Right forelimb (tissue), 1 donor: ENCODE data around the gene DLEC1.
A peak's percentile ranks its signal among the peaks of the same experiment; 100 is the strongest.

Experiments
- DNase-seq: peaks from one replicate; pipeline ENCODE4 v3.0.0-alpha.2; 2018

Gene DLEC1

DNA sequence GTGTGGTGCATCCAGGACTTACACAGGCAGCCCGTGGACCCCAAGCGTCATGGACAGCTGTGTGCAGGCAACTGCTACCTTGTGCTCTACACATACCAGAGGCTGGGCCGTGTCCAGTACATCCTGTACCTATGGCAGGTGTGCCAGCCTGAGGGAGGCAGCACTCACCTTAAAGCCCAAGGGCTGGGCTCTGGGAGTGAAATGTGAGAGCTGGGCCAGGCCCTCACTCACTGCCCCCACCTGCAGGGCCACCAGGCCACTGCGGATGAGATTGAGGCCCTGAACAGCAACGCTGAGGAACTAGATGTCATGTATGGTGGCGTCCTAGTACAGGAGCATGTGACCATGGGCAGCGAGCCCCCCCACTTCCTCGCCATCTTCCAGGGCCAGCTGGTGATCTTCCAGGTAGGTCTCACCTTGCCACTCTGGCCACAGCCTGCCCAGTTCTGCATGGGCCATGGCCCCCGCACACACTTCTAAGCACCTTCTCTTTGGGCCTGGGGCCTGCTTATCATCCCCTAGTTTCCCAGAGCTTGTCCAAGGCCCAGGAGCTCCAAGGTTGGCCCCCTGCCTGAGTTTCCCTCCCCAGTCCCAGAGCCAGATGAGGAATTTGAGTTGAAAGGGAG lies 37.4 kb upstream of the DLEC1 start:
- DNase-seq = peak; percentile 44

DNA sequence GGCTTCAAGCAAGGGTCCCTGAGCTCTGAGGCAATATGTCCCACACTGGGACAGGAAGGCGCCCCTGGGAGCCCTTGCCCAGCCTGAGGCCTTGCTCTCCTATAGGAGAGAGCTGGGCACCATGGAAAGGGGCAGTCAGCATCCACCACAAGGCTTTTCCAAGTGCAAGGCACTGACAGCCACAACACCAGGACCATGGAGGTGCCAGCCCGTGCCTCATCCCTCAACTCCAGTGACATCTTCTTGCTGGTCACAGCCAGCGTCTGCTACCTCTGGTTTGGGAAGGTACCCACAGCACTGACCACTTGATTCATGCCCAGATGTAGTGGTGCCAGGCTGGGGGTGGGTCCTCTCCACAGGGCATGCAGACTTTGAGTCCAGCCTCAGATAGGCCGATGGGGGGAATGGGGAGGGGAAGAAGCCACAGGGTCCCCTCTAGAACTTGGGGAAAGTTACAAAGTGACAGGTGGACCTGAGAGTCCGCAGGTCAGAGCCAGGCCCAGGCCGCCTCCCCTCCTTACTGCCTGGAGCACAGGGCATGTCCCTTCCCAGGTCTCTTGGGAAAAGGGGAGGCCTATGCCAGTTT lies 36.6 kb upstream of the DLEC1 start:
- peak; percentile 38 for DNase-seq

DNA sequence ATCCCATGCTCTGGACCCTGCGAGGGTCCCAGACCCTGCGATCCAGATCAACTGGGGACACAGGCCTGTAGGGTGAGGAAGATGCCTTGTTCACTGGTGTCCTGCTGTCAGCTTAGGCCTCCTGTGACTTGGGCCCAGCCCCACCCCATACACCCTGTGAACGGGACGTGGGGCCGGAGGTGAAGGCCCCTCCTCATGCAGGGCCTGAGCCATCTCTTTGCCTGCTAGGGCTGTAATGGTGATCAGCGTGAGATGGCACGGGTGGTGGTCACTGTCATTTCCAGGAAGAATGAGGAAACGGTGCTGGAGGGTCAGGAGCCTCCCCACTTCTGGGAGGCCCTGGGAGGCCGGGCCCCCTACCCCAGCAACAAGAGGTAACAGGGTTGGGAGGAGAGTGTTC lies 36.1 kb upstream of the DLEC1 start:
- DNase-seq = no peak

DNA sequence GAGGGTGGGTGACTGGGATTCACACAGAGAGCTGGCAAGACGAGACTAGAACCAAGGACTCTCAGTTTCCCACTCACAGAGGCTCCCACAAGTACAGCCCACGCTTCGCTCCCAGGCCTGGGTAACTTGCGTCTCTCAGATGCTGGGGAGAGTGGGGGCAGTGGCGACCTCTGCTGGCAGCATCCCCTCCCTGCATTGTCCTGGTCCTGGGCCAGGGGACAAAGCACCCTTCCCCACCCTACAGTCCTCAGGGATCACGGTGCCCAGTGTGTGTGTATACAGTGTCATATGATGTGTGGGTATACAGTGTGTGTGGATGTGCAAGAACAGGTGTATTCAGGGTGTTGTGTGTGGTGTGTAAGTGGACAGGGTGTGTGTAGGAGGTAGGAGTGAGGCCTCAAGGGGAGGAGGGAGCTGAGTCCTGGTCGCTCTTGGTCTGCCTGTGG lies 35.6 kb upstream of the DLEC1 start:
- DNase-seq = peak; percentile 80

DNA sequence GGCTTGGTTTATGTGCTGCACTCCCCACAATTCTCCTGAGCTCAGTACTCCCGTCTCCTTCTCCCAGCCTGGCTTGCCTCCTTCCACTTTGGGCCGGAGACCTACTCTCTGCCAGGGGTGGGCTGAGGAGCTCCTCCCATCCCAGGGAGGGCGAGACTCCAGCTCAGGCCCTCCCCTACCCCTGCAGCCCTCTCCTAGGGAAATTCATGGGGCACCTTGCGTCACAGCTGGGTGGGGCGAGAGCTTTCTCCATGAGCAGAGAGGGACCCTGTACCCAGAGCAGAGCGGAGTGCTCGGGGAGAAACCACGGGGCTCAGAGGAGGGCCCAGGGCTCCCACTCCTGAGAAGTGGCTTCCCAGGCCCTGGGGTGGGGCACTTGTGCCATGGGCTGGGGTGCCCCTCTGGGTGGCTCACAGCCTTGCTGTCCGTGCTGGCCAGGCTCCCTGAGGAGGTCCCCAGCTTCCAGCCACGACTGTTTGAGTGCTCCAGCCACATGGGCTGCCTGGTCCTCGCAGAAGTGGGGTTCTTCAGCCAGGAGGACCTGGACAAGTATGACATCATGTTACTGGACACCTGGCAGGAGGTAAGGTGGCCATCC lies 35.1 kb upstream of the DLEC1 start:
- no peak for DNase-seq

DNA sequence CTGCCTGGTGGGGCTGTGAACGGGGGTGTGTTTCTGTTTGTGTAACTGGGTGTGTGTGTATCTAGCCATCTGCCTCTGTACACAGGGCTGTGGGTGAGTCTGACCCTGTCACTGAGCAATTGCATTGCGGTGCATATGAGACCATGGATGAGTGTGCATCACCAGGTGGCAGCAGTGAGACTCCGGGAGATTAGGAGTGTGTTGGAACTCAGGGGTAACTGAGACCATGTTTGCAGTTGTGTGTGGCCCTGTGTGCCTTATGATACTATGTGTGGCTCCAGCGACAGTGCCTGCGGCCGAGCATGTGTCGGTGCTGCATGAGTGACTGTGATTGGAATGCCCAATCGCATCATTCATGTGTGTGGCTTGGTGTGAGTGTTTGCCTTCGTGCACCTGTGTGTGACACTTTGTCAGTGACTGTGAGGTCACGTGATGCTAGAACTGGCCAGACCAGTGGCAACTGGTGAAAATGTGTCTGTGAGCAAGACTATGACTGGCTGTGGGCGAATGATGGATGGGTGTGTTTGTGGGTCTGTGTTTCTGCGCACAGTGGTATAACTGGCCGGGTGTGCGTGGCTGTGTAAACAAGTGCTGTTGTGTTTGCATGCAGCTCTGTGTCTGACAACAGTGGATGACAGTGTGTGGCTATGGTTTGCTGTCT lies 34.5 kb upstream of the DLEC1 start:
- DNase-seq = no peak

DNA sequence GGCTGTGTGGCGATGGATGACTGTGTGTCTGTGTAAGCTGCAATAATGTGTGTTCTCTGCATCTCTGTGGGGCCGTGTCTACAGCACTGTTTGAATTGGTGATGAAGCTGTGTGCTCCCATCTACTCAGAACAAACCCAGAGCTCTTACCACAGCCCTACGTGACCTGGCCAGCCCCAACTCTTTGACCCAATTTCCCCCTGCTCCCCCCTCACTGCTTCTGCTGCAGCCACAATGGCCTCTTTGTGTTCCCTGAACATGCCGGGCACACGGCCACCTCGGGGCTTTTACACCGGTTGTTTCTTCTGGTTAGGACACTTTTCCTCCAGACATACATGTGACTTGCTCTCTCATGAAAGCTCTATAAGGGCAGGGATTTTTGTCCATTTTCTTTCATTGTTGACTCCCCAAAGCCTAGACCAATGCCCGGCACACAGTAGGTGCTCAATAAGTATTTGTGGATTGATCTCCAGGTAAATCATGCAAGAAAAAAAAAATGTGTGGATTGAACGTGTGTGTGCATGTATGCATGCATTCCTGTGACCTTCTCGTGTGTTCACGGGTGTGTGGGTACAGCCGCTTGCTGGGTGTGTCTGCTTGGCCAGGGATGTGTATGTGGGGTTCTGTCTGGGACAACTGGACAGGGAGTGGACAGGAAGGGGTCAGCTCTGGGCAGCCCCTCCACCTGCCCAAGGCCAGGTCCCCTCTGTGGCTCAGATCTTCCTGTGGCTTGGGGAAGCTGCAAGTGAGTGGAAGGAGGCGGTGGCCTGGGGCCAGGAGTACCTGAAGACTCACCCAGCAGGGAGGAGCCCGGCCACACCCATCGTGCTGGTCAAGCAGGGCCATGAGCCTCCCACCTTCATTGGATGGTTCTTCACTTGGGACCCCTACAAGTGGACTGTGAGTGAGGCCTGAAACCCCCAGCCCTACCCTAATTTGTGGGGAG lies 33.7 kb upstream of the DLEC1 start:
- no peak for DNase-seq

DNA sequence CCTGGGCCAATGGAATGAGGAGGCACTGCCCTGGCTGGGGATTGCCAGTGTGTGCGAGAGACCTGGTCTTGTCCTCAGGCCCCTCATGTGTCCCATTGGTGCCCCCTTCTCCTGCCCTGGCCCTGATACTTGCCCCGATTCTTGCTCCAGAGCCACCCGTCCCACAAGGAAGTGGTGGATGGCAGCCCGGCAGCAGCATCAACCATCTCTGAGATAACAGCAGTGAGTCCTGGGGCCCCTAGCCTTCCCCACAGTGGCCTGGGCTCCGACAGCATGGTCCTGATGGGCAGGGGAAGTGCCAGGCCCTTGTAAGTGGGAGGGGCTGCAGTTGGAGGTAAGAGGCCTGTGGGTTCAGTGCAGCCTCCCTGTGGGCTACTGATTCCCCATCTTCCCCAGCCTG lies 33.0 kb upstream of the DLEC1 start:
- DNase-seq = no peak

DNA sequence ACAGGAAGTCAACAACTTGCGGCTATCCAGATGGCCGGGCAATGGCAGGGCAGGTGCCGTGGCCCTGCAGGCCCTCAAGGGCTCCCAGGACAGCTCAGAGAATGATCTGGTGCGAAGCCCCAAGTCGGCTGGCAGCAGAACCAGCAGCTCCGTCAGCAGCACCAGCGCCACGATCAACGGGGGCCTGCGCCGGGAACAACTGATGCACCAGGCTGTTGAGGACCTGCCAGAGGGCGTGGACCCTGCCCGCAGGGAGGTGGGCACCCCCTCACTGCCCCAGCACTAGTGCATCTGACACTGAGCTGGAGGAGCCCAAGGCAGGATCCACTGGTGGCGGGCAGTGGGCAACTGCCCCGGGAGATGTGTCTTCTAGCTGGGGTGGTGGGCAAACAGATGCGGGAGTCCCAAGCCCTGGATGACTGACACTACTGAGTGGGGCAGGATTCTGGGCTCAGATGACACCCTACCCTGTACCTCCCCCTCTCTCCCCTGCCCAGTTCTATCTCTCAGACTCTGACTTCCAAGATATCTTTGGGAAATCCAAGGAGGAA lies 32.5 kb upstream of the DLEC1 start:
- DNase-seq = no peak

DNA sequence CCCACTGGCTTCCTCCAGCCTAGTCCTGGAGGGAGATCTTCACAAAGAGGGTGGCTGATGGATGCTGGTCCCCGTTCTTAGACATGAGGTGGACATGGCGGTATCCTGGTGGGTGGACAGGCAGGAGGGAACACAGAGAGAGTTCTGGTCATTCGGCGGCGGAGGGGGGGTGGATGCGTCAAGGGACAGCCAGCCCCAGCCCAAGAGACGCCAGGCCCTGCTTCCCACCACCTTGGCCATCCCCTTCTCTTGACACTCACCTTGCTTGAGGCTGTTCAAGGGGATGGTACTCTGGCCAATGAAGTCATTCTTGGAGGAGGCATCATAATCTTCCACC lies 31.3 kb upstream of the DLEC1 start:
- DNase-seq = no peak

DNA sequence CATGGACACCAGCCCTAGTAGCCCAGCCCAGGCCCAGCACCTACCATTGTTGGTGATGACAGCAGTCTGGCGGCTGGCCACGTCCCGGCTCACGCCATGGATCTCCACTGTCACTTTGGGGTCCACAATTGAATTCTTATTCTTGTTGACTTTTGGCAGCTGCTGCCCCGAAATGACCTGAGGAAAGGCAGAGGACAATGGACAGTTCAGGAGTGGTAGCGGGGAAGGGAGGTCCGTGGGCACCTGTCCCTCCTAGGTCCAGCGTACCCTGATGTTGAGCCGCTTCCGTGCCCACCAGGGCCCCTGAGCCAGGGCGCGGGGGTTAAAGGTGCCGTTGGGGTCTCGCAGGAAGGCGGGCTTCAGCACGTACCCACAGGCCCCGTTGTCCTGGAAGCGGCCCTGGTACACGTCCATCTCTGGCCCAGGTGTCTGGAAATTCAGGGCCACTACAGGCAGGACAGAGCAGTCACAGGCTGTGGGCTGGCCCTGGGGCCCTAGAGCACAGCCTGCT lies 30.8 kb upstream of the DLEC1 start:
- no peak for DNase-seq

DNA sequence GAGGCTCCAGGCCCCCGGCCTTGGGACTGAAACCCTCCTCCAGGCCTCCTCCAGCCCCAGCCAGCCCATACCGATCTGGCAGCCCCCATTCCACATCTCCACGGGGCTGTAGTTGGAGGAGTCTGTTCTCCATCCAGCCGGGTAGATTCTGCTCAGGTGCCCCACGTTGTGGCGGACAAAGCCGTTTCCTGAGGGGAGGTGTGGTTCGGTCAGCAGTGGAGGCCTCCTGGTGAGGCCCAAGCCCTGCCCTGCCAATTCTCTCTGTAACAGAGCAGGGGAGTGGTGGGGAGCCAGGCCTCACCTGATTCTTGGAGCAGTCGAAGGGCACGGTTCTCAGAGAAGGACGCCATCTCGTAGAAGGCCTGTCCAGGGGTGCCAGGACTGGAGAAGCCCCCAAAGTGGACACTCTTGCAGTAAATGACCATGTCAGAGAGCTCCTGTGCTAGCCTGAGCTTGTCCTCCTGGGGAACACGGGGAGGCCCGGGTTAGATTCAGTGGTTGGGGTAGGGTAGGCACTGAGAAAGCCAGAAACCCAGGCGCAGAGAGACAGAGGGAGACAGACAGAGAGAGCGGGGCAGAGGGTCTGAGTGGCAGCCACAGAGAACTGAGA lies 29.9 kb upstream of the DLEC1 start:
- no peak for DNase-seq

DNA sequence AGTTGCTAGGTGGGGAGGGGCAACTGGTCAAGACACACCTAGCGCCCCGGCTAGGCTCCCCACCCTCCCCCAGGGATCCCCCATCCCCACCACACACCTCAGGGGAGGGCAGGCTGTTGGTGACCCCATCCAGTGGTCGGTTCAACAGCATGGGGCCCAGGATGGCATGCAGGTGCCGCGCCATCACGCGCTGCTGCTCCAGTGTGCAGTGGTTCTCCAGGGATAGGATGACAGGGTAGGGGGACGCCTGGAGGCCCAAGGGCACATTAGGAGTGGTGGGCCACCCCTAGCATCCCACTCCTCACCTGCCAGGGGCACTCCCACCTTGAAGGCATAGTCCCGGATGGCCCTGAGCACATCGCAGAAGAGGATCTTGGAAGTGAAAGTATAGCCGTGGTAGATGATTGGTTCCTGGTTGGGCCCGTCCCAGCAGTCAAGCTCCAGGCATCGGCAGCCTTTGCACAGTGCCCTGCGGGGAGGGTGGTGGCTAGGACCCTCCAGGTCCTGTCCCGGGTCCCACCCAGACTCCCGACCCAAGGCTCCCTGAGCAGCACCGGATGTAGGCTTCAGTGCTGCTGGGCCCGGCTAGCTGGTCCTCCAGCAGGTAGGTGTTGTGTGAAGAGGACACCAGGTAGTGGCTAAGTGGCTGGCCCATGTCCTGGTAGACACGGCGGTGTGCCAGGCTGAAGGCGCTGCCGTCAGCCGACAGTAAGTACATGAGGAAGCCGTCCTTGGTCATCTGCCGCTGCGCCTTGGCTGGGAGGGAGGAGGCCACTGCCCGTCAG lies 29.0 kb upstream of the DLEC1 start:
- DNase-seq = no peak

DNA sequence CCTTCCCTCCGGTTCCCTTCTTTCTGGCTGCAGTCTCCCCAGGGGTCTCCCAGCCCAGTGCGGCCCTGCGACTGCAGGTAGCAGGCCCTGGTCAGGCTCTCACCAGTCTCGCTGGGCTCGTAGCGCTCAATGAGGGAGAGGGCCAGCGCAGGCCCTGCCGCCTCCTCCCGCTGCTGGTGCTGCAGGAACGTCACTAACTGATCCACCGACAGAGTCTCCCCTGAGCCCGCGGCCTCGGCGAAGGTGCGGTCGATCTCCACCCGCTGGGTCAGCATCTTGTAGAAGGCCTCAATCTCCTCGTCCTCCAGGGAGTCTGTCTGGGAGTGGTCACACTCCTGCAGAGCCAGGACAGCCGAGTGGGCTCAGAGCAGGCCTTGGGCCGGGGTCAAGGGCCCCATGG lies 27.9 kb upstream of the DLEC1 start:
- DNase-seq = no peak

DNA sequence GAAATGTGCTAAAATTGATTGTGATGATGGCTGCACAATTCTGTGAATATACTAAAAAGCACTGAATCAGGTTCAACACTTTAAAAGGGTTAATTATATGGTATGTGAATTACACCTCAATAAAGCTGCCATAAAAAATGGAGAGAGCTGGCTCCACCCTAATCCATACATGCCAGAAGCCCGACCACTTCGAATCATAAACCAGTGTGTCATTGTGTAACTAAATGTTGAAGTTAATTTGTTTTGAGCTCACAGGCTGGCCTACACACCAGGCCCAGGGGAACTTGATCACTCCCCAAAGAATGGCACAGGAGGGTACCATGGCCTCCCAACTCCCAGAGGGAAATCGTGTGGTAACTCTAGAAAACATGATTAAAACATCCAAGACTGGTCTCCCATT lies 23.5 kb upstream of the DLEC1 start:
- no peak for DNase-seq

DNA sequence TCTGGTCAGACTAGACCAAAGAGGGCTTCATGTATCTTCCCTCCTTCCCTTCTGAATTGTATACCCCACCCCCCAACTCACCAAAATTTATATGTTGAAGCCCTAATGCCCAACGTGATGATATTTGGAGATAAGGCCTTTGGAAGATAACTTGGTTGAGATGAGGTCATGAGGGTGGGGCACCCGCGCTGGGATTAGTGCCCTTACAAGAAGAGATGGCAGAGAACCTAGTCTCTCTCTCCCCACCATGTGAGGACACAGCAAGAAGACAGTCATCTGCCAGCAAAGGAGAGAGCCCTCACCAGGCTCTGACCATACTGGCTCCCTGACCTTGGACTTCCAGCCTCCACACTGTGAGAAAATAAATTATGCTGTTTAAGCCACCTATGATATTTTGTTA lies 23.0 kb upstream of the DLEC1 start:
- DNase-seq = no peak

DNA sequence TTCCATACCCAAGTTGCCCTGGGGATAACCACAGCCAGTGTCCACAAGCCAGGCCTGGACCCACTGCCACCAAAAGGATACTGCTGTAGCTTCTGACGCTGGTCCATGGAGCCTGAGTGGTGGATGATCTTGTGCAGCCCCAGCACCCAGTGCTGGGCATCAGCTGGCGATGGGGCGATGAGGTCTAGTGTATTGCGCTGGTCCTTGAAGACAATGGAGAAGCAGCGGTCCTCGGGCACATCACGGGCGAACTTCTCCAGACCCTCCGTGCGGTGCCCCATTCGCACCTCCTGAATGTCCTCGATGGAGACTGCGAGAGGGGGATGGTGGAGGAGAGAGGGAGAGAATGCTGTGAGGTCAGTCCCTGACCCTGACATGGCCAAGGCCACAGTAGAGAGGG lies 22.6 kb upstream of the DLEC1 start:
- DNase-seq = no peak

DNA sequence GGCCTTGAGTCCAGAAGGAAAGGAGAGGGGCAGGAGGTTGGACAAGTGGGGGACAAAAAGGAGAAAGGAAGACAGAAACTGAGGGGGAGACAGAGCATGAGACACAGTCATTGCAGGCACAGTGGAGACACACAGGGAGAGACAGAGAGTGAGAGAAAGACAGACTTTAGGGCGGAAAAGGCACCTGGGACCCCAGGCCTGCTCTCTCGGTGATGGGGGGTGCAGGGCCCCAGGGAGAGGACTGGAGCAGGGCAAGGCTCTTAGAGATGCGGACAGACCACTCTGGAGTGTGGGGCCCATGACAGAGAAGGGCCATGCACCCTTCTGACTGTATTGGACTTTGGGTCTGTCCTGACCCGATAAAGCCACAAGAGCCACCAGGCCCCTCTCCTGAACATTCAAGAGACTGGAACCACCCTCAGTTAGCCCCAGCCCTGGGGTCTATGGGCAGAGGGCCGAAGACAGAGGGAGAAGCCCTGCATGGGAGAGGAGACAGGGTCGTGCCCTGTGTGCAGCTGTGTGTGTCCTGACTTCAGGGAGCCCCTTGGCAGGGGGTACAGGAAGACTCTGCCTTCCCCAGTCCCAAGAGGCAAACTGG lies 22.1 kb upstream of the DLEC1 start:
- no peak for DNase-seq

DNA sequence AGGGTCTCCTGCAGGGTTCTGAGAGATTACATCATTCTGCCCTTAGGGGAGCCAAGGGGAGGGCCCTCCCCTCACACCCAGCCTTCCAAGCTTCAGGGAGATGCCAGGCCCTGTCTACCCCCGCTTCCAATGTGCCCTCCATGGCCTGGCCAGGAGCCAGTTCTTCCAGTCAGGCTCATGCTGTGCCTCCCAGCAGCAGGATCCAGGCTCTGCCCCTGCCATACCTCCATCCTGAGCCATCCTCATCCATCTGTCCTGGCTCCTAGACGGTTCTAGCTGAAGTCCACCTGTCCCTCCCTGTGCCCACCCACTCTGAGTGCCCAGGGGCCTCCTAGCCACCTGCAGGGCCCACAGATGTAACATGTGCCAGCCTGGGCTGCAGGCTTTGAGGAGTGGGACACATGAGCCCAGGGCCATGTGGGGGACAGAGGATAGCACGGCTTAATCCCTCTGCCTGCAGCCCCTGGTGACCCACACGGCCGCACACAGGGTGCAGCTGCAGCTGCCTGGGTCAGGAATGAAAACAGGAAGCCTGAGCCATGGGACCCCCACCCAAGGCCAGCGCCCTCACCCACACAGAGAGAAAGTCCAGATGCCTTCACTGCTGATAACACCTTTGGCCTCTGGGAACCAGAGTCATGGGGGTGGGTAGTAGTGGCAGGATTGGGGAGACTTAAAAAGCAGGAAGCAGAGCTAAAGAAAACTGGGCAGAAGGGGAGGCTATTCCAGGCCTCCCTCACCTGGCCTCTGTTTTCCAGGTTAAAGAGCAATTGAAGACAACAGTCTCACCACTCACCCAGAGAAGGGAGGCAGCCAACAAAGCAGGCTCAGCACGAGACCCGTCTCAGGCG lies 21.3 kb upstream of the DLEC1 start:
- DNase-seq = no peak
